HG03442 (cell line): ENCODE results near the gene MYORG.
"Not testable (repeated sequence)": the region's sequence is repeated elsewhere in the genome, so short reads cannot be mapped to it uniquely, and the experiment has no call there.

Experiments used
- ATAC-seq: cut with Tn5 transposase; IDR thresholded peaks from one replicate; pipeline ENCODE4 v1.9.1; 2021; ENCODE audit warnings: mild to moderate bottlenecking, moderate library complexity; ENCODE audit not compliant: unreplicated experiment

The MYORG gene

DNA sequence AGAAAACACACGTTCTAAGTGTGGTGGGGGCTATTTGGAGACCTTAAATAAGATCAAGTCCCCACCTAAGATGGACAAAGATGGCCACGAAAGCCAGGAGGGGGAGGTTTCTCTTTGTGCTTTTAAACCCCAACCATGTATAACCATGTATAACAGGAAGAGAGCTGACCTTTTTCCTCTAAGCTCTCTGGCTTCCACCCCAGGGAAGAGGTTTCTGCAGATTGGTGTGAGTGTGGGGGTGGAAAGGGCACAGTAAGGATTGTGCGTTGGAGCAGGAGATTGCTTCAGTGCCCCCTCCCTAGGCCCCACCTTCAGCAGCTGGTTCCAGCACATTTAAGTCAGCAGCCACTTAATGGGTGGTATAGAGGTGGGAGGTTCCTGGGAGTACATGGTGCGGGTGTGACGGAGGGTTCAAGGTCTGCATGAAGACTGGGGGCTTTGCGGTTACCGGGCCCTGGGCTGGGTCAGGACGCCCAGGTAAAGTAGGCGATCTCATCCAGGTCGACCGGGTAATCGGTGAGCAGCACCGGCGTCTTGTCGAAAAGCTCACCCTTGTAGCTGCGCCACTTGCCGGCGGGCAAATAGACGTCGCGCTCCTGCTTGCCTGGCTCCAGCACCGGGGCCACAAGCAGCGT is 6.2 kb downstream of the MYORG start:
- ATAC-seq: no peak

DNA sequence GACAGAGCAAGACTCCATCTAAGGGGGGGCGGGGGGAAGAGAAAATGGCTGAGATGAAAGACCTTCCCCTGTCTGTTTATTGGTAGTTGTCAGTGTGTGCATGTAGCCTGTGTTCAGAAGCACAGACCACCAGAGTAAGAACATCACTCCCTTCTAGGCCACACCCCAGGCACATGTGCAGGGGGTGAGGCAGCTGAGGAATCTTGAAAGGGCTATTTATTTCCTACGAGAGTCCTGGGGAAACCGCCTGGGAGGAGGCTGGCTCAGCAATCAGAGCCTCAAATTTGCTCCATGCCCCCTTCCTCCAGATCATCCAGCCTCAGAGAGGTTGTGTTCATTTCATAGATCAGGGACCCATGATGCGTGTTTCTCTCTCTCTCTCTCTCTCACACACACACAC is 7.1 kb downstream of the MYORG start:
- no peak for ATAC-seq

DNA sequence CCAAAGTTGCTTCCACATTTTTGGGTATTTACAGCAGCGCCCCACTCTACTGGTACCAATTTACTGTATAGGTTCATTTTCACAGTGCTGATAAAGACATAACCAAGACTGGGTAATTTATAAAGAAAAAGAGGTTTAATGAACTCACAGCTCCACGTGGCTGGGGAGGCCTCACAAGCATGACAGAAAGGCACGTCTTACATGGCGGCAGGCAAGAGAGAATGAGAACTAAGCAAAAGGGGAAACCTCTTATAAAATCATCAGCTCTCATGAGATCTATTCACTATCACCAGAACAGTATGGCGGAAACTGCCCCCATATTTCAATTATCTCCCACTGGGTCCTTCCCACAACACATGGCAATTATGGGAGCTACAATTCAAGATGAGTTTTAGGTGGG is 7.9 kb downstream of the MYORG start:
- ATAC-seq: not testable (repeated sequence)

DNA sequence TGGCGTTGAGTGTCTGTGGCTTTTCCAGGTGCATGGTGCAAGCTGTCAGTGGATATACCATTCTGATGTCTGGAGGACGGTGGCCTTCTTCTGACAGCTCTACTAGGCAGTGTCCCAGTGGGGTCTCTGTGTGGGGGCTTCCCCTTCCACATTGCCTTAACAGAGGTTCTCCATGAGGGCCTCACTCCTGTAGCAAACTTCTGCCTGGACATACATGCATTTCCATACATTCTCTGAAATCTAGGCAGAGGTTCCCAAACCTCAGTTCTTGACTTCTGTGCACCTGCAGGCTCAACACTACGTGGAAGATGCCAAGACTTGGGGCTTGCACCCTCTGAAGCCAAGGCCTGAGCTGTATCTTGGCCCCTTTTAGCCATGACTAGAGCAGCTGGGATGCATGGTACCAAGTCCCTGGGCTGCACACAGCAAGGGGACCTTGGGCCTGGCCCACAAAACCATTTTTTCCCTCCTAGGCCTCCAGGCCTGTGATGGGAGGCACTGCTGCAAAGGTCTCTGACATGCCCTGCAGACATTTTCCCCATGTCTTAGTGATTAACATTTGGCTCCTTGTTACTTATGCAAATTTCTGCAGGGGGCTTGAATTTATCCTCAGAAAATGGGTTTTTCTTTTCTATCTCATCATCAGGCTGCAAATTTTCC is 8.8 kb downstream of the MYORG start:
- ATAC-seq: not testable (repeated sequence)

DNA sequence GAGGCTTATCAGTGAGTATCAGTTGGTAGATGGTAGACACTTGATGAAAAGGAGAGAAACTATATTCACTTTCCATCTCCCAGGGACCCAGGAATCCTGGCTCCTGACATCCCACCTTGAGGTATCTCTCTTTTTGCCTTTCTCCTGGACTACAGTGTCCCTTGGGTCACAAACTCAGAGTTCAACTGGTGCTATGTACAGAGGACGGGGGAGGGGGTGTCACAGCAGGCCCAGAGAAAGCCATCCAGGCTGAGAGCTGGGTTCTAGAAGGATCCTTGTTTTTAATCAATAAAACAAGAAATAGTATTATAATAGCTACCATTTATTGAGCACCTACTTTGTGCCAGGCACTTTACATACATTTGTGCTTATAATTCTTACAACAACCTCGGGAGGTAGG is 10.3 kb downstream of the MYORG start:
- ATAC-seq: no peak

DNA sequence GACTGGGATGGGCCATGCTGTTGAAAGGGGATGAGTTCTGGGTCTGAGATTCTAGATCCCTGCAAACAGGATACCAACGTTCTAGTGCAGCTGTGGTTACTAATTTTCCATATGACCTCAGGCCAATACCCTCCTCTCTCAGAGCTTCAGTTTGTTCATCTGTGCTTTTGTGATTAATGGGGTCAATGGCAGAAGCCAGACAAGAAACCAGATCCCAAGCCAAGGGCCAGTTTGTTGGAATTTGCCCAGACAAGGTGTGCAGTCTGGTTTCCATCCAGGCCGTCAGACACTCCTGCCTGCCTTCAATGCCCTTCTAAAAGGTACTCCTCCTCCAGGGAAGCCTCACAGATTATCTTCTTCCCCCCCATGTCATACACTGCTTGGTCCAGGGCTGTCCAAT is 11.4 kb downstream of the MYORG start:
- no peak for ATAC-seq

DNA sequence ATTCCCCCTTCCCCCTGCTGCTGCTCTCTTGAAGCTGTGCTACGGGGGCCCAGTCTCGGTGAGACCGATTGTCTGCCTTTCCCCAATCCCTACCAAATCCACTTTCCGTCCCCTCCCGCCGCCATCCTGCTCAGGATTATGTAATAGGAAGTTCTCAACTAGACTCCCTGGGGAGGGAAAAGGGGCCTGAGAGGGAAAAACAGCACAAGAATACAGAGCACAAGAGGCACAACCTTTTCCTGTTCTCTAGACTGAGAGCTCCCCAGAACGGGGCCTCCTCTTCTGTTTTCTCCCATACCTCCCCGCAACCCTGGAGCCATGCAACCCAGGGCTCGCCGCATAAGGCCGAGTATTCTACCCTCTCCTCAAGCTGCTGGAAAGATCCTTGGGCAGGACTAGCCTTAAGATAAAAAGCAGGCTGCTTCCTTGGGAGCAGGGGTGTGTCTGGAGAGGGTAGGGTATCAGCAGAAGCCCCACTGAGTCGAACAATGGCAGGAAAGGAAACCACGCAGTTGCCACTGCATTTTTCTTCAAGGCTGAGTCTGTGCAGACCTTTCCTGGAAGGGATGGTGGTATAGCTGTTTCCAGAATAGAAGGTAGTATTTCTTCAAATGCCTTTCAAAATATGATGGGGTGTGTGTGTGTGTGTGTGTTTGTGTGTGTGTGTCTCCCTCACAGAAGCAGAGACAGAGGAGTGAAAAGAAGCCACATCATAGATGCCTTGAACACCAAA is 12.9 kb downstream of the MYORG start:
- ATAC-seq: no peak

DNA sequence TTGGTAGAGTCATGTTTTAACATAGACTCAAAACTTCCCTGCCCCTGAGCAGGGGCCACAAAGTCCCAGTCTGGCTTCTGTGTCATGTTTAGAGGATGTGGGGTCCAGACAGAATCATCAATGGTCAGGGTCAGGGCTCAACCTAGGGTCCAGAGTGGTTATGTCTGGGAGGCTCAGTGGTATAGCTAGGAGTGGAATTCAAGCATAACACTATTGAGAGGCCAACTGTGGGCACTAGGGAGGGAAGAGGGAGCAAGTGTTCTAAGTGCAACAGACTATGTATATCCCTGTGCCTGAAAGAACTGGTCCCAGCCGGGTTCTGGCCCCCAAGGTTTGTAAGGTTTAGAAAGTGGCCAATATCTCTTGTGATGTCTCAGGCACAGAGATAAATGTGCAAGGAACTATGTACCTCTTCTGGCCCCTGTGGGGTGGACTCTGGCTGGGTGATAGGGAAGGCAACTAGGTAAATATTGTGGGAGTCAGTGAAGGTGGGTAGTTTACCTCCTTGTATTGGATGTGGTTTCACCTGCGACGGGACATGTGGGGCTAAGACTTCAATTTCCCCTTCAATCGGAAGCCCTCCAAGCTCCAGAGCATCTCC is 14.0 kb downstream of the MYORG start:
- ATAC-seq: no peak

DNA sequence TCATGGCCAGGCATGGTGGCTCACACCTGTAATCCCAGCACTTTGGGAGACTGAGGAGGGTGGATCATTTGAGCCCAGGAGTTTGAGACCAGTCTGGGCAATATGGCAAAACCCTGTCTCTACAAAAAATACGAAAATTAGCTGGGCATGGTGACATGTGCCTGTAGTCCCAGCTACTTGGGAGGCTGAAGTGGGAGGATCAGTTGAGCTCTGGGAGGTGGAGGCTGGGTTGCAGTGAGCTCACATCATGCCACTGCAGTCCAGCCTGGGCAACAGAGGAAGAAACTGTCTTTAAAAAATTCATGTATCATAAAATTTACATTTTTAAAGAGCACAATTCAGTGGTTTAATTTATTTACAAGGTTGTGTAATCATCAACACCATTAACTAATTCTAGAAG is 23.7 kb downstream of the MYORG start:
- ATAC-seq: not testable (repeated sequence)

DNA sequence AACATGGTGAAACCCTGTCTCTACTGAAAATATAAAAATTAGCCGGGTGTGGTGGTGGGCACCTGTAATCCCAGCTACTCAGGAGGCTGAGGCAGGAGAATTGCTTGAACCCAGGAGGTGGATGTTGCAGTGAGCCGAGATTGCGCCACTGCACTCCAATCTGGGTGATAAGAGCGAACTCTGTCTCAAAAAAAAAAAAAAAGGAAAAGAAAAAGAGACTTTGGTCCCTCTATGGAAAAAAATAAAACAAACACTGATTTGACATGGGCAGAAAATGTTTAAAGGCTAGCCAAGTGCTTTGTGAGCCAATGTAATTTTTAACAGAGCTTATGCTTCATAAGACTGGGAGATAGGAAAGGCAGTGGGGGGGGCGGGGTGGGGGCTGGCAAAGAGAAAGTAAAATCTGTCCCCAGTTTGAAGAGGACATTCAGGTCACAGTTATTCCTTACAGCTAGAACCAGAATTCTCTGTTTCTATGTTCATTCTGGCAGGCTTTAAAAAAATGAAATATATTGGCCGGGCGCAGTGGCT is 24.5 kb downstream of the MYORG start:
- ATAC-seq: not testable (repeated sequence)

DNA sequence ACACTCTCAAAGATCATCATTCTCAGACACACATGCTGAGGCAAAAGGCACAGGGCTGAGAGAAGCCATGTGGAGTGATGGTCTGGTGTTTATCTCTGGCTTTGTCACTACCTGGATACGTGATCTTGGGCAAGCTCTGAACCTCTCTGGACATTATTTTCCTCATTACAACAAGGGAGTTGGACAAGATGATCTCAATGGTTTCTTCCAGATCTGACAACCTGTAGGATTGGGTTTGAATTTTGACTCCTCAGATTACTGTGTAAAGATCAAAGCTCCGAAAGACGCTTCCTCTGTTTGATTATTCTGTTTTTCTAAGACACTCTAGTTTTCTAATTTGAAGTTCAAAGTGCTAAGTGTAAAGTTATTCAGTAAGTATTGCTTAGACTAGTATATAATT is 27.4 kb downstream of the MYORG start:
- no peak for ATAC-seq

DNA sequence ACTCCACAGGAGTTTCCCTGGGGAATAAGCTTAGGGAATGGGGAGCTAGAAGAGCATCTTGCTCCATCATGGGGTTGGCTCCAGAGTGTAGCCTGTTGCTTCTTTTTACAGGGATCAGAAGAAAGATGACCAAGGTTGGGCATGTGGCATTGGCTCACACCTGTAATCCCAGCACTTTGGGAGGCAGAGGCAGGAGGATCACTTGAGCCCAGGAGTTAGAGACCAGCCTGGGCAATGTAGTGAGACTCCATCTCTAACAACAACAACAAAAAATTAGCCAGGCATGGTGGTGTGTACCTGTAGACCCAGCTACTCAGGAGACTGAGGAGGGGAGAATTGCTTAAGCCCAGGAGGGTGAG is 28.9 kb downstream of the MYORG start:
- no peak for ATAC-seq

DNA sequence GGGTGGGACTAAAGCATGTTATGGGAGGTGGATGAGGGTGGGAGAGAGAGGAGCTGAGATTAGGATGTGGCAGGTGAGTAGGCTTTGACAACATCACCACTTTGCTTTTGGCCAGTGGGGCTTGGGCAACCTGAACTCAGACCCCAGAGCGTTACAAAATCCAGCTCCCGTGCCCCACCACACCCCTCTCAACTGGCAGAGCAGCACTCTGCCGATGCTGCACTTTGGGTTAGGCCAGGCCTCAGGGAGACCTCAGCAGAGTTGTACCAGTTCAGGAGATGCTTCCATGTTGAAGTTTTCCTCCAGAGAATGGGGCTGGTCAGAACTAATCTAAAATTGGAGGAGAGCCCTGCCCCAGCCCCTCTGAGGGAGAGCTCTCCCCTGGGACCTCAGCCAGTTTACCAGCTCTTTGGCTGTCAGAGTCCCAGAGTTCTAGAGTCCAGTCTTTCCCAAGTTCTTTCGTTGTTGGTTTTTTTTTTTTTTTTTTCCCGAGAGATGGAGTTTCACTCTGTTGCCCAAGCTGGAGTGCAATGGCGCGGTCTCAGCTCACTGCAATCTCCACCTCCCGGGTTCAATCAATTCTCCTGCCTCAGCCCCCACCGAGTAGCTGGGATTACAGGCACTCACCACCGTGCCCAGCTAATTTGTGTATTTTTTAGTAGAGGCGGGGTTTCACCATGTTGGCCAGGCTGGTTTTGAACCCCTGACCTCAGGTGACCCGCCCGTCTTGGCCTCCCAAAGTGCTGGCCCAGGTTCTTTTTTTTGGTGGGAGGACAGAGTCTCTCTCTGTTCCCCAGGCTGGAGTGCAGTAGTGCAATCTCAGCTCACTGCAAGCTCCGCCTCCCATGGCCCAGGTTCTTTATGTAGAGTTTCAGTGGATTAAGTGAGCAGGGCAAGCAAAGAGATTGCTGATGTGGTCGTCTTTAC is 29.6 kb downstream of the MYORG start:
- ATAC-seq: no peak

DNA sequence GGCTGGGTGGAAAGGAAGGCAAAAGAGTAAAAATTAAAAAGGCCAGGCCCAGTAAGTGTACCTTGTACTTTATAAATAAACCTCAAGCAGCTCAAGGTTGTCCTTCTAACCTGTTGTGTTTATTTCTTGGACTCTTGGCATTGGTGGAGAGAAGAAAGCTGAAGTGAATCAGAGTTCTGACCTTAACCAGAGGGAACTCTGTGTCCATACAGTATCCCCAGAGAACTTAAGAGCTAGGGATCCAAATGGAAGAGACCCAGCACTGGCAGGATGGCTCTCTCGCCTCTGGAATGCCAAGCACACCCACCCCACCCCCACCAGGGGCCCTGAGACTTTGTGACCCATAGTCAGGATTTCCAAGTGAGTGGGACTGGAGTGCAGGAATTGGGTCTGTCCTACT is 33.1 kb downstream of the MYORG start:
- no peak for ATAC-seq

DNA sequence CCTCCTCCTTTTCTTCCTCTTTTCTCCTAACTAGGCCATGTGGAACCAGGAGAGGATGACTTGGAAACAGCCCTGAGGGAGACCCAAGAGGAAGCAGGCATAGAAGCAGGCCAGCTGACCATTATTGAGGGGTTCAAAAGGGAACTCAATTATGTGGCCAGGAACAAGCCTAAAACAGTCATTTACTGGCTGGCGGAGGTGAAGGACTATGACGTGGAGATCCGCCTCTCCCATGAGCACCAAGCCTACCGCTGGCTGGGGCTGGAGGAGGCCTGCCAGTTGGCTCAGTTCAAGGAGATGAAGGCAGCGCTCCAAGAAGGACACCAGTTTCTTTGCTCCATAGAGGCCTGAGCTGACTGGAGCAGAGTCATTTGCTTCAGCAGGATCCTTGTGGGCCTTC is 33.6 kb downstream of the MYORG start:
- ATAC-seq: no peak

DNA sequence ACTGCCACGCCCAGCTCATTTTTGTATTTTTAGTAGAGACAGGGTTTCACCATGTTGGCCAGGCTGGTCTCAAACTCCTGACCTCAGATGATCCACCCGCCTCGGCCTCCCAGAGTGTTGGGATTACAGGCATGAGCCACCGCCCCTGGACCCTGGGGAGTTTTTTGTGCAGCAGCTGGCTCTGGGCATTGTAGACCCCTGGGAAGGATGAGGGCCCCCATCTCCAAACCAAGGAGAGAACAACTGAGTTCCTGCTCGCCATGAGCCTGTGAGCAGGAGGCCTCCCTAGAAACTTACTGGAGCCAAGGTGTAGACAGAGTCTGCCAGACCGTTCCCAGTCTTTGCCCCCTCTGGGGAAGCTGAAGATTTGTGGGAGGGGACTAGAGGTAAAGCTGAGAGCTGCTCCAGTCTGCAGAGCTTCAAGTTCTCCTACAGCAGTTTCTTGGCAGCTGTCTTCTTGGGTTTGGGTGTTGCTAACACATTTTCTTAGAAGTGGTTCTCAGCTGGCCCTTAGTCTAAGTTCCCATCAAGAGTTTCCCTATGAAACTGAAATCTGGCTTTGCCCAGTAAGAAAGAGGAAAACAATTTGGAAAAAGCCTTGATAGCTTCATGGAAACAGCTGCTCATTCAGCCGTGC is 34.9 kb downstream of the MYORG start:
- ATAC-seq: no peak

DNA sequence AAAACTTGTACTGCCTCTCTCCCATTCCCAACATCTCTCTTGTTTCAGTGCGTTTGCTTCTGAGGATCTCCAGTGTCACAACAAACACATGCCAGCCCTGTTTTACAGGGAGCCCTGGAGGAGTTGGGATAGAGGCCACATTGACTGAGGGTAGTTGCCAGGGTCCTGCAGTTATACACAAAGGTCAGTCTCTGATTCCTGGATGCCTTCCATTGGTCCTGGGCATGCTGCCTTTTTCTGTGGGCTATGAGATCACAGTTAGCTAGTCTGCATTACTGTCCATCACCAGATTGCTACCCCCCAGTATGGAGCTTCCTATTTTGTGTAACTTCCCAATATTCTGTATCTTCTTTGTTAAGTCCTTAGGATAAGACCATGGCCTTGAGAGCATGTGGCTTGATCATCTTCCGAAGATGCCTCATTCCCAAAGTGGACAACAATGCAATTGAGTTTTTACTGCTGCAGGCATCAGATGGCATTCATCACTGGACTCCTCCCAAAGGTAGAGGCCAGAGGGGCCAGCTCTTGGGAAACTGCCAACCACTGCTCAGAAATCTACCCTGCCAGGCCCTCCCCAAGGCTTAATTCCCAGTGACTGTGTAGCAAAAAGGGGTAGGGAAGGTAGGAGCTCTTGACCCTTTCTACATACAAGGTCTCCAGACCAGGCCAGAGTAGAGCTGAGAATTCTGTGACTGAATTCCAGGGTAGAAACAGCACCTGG is 37.9 kb downstream of the MYORG start:
- no peak for ATAC-seq

DNA sequence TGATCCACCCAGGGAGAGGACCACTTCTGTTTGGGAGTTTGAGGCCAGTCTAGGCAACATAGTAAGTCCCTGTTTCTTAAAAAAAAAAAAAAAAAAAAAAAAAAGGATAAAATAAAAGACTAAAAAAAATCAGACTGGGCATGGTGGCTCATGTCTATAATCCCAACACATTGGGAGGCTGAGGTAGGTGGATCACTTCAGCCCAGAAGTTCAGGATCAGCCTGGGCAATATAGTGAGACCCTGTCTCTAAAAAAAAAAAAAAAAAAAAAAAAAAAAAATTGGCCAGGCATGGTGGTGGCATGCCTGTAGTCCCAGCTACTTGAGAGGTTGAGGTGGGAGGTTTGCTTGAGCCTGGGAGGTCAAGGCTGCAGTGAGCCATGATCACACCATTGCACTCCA is 38.6 kb downstream of the MYORG start:
- not testable (repeated sequence) for ATAC-seq

DNA sequence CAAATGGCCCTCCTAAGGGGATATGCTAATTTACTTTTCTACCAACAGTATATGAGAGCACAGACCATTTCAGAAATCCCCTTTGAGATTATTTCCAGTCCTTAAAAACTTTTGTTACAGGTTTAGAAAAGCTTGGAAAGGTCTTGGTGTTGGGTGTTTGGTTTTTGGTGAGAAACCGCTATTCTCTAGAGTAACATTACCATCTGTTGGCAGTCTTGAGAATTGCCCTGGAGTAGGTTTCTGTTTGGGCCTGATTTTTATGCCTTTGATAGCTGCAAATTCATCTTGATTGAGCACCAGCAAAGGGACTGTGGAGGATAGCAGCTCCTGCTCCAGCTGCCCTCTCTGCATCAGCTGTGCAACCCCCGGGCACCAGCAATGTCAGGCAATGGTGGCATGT is 39.3 kb downstream of the MYORG start:
- no peak for ATAC-seq

DNA sequence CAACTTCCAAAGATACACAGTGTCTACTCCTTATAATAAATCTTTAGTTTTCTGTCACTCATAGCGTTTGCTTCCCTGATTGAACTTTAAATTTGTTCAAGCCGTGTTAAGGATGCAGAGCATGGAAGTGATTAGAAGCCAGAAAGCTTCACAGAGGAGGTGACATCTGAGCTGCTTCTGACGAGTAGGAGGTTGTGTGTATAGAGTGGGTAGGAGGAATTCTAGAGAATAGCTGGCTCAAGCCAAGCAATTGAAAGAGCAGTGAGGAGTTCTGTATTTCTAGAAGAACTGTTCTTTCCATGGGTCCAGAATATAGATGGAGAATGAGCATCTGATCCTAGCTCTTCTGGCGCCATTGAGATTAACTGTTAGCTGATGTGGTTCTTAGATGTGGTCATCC is 41.3 kb downstream of the MYORG start:
- no peak for ATAC-seq
